ENCODE measurements around the gene UROS. TPM values are rescaled to one million over a fixed set of nuclear protein-coding genes. Genes with fewer than 3 reads are reported as not detected.

UROS gene
- total RNA-seq, 6 donors from 2014 or later, result 26.3 to 48.0 (median 37.2) TPM

GRCh38 chr10:125762692-125763648 lies 60.1 kb downstream of the UROS start:
- Histone ChIP-seq H3K36me3 (peaks cover 15 to 85% (median 44%) of the 10 kb centered on the region in 4 donors), H3K27ac (no peak overlapping the region), H3K27me3 (no peaks in the 10 kb centered on the region), H3K4me3 (no peak overlapping the region), H3K9me3 (no peaks in the 10 kb centered on the region), H3K4me1 (no peaks in the 10 kb centered on the region)
- WGBS, 2 donors, result 89 to 91% methylated on average over 24 of the region's 24 CpGs
- no peak for TF ChIP-seq POLR2A (IDR thresholded peaks at IDR 0.05)
- TF ChIP-seq EP300 (IDR thresholded peaks at IDR 0.05), result no peak
- no peak for TF ChIP-seq CTCF (IDR thresholded peaks at IDR 0.05)
- TF ChIP-seq POLR2AphosphoS5 (IDR thresholded peaks at IDR 0.05), result no peak
- ATAC-seq (ENCODE audit: low FRiP score in 2 of 2), result no peak
- peak in 1 of 2 donors; percentile 52 for DNase-seq

- no peak overlapping the region for H3K27ac ChIP-seq
- no peaks in the 10 kb centered on the region for H3K27me3 ChIP-seq
- DNase-seq, result no peak
- TF ChIP-seq EP300 (IDR thresholded peaks at IDR 0.05), result no peak
- TF ChIP-seq CTCF (IDR thresholded peaks at IDR 0.05), result no peak
- TF ChIP-seq POLR2A (IDR thresholded peaks at IDR 0.05), result no peak
- no peak for TF ChIP-seq POLR2AphosphoS5 (IDR thresholded peaks at IDR 0.05)
- H3K4me1 ChIP-seq, result no peaks in the 10 kb centered on the region
- 57 to 74% methylated on average over 1 of the region's 1 CpG for WGBS, 2 donors
- peaks cover 15 to 92% (median 48%) of the 10 kb centered on the region in 4 donors for H3K36me3 ChIP-seq
- H3K4me3 ChIP-seq, result no peak overlapping the region
- H3K9me3 ChIP-seq, result no peaks in the 10 kb centered on the region
- ATAC-seq (ENCODE audit: low FRiP score in 2 of 2), result no peak
These were observed 61.1 kb downstream of the UROS start for GRCh38 chr10:125761961-125762360.

GRCh38 chr10:125757742-125758141 lies 65.3 kb downstream of the UROS start:
- no peak for DNase-seq
- no peak overlapping the region for H3K27ac ChIP-seq
- TF ChIP-seq CTCF (IDR thresholded peaks at IDR 0.05) (no peak), POLR2AphosphoS5 (IDR thresholded peaks at IDR 0.05) (no peak), POLR2A (IDR thresholded peaks at IDR 0.05) (no peak), EP300 (IDR thresholded peaks at IDR 0.05) (no peak)
- H3K4me1 ChIP-seq, result no peaks in the 10 kb centered on the region
- H3K9me3 ChIP-seq, result no peaks in the 10 kb centered on the region
- no peak overlapping the region for H3K4me3 ChIP-seq
- no peak for ATAC-seq (ENCODE audit: low FRiP score in 2 of 2)
- H3K36me3 ChIP-seq, result peaks cover 24 to 99% (median 43%) of the 10 kb centered on the region in 4 donors
- 95 to 98% methylated on average over 4 of the region's 4 CpGs for WGBS, 2 donors
- H3K27me3 ChIP-seq, result no peaks in the 10 kb centered on the region

GRCh38 chr10:125756853-125757487 lies 66.1 kb downstream of the UROS start:
- ATAC-seq (ENCODE audit: low FRiP score in 2 of 2), result no peak

More at GRCh38 chr10:125756853-125757487, 66.1 kb downstream of the UROS start:
- Histone ChIP-seq H3K4me1 (no peaks in the 10 kb centered on the region), H3K27me3 (no peaks in the 10 kb centered on the region), H3K9me3 (no peaks in the 10 kb centered on the region), H3K4me3 (no peak overlapping the region), H3K27ac (no peak overlapping the region), H3K36me3 (peaks cover 26 to 100% (median 45%) of the 10 kb centered on the region in 4 donors)
- DNase-seq, result no peak
- WGBS, 2 donors, result 87 to 92% methylated on average over 5 of the region's 5 CpGs
- TF ChIP-seq CTCF (IDR thresholded peaks at IDR 0.05) (no peak), POLR2A (IDR thresholded peaks at IDR 0.05) (no peak), POLR2AphosphoS5 (IDR thresholded peaks at IDR 0.05) (no peak), EP300 (IDR thresholded peaks at IDR 0.05) (no peak)

All from upper lobe of left lung (tissue), 6 donors.